ENCODE data around the gene CBFB.

Gene CBFB

GRCh38 chr16:67104845-67105244 is 75.9 kb downstream of the CBFB start:
- Histone ChIP-seq H3K4me1 (ENCODE audit: insufficient read depth, low read length, severe bottlenecking) (peaks cover 5% of the 10 kb centered on the region), H3F3A (ENCODE audit: insufficient read depth, low read length) (no peaks in the 10 kb centered on the region), H4K20me1 (ENCODE audit: insufficient read depth, low read length) (no peaks in the 10 kb centered on the region), H3K27me3 (ENCODE audit: insufficient read depth, low read length) (no peaks in the 10 kb centered on the region), H2AFZ (ENCODE audit: low read length) (no peak overlapping the region), H3K36me3 (ENCODE audit: insufficient read depth, low read length) (peaks cover 8% of the 10 kb centered on the region; the same call in 1 of the 2 replicates), H3K79me2 (ENCODE audit: insufficient read depth, low read length) (no peaks in the 10 kb centered on the region), H3K9me3 (ENCODE audit: low read length) (no peaks in the 10 kb centered on the region), H3K27ac (ENCODE audit: low read depth, low read length, poor library complexity, severe bottlenecking) (no peak overlapping the region), H3K9me2 (ENCODE audit: low read depth, low read length) (no peaks in the 10 kb centered on the region), H3K4me2 (ENCODE audit: low read length) (no peak overlapping the region), H3K4me3 (ENCODE audit: low read depth, low read length, poor library complexity, severe bottlenecking) (no peak overlapping the region), H3K9ac (ENCODE audit: low read length) (no peak overlapping the region)
- TF ChIP-seq CTCF (IDR thresholded peaks at IDR 0.05; ENCODE audit: low read length) (no peak), EZH2 (IDR thresholded peaks at IDR 0.05; ENCODE audit: borderline replicate concordance, low read length) (no peak)

- H3K9me2 ChIP-seq (ENCODE audit: low read depth, low read length) = no peaks in the 10 kb centered on the region
- peaks cover 3% of the 10 kb centered on the region; the same call in 1 of the 2 replicates for H3K79me2 ChIP-seq (ENCODE audit: insufficient read depth, low read length)
- H3K36me3 ChIP-seq (ENCODE audit: insufficient read depth, low read length) = peaks cover 8% of the 10 kb centered on the region; the same call in 1 of the 2 replicates
- no peak overlapping the region for H2AFZ ChIP-seq (ENCODE audit: low read length)
- TF ChIP-seq CTCF (IDR thresholded peaks at IDR 0.05; ENCODE audit: low read length) (no peak), EZH2 (IDR thresholded peaks at IDR 0.05; ENCODE audit: borderline replicate concordance, low read length) (no peak)
- H3K9ac ChIP-seq (ENCODE audit: low read length) = no peak overlapping the region
- no peaks in the 10 kb centered on the region for H3F3A ChIP-seq (ENCODE audit: insufficient read depth, low read length)
- no peak overlapping the region for H3K4me3 ChIP-seq (ENCODE audit: low read depth, low read length, poor library complexity, severe bottlenecking)
- H3K4me1 ChIP-seq (ENCODE audit: insufficient read depth, low read length, severe bottlenecking) = peaks cover 5% of the 10 kb centered on the region
- no peaks in the 10 kb centered on the region for H3K27me3 ChIP-seq (ENCODE audit: insufficient read depth, low read length)
- H4K20me1 ChIP-seq (ENCODE audit: insufficient read depth, low read length) = no peaks in the 10 kb centered on the region
- H3K27ac ChIP-seq (ENCODE audit: low read depth, low read length, poor library complexity, severe bottlenecking) = no peak overlapping the region
- no peaks in the 10 kb centered on the region for H3K9me3 ChIP-seq (ENCODE audit: low read length)
- no peak overlapping the region for H3K4me2 ChIP-seq (ENCODE audit: low read length)
These were observed 76.3 kb downstream of the CBFB start for GRCh38 chr16:67105246-67105645.

- Histone ChIP-seq H3K27ac (ENCODE audit: low read depth, low read length, poor library complexity, severe bottlenecking) (no peak overlapping the region), H3K36me3 (ENCODE audit: insufficient read depth, low read length) (peaks cover 8% of the 10 kb centered on the region; the same call in 1 of the 2 replicates), H2AFZ (ENCODE audit: low read length) (no peak overlapping the region), H3K9me3 (ENCODE audit: low read length) (no peaks in the 10 kb centered on the region), H3K9ac (ENCODE audit: low read length) (no peak overlapping the region), H3F3A (ENCODE audit: insufficient read depth, low read length) (no peaks in the 10 kb centered on the region), H3K4me1 (ENCODE audit: insufficient read depth, low read length, severe bottlenecking) (peaks cover 11% of the 10 kb centered on the region), H4K20me1 (ENCODE audit: insufficient read depth, low read length) (no peaks in the 10 kb centered on the region), H3K27me3 (ENCODE audit: insufficient read depth, low read length) (no peaks in the 10 kb centered on the region), H3K9me2 (ENCODE audit: low read depth, low read length) (no peaks in the 10 kb centered on the region), H3K4me2 (ENCODE audit: low read length) (no peak overlapping the region), H3K4me3 (ENCODE audit: low read depth, low read length, poor library complexity, severe bottlenecking) (no peak overlapping the region), H3K79me2 (ENCODE audit: insufficient read depth, low read length) (peaks cover 9% of the 10 kb centered on the region)
- no peak for TF ChIP-seq EZH2 (IDR thresholded peaks at IDR 0.05; ENCODE audit: borderline replicate concordance, low read length)
- no peak for TF ChIP-seq CTCF (IDR thresholded peaks at IDR 0.05; ENCODE audit: low read length)
These were observed 76.9 kb downstream of the CBFB start for GRCh38 chr16:67105881-67106280.

Measured in OCI-LY1 (cell line).